ENCODE data around the gene FRMD4A.

DNA sequence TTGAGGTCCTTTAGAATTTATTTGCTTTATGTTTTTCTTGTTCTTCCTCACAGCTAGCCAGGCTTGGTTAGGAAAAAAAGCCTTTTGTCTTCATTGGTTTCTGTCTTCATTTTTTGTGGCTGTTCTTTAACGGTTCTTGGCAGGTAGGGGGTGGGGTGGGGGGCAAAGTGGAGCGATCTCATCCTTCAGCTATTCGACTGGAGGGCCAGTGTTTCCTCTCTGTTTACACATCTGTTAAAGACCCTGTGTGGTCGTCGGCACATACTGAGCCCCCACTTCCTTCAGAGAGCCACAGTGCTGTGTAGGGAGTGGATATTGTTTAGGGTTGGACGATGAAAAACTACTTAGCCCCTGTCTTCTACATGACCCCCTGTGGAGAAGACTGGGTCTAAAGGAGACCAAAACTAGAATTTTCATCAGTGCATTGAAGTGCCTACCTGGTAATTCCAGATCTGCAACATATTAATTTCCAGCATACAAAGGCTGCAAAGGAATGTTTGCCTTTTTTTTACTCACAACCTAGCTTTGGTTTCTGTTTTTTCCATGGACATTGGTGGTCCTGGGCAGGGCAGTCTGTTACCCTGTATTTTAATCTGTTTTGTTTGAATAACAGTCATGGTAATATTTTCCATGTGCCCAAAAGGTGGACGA, 714.9 kb downstream of the FRMD4A start:
- TF ChIP-seq, protein P1, sequence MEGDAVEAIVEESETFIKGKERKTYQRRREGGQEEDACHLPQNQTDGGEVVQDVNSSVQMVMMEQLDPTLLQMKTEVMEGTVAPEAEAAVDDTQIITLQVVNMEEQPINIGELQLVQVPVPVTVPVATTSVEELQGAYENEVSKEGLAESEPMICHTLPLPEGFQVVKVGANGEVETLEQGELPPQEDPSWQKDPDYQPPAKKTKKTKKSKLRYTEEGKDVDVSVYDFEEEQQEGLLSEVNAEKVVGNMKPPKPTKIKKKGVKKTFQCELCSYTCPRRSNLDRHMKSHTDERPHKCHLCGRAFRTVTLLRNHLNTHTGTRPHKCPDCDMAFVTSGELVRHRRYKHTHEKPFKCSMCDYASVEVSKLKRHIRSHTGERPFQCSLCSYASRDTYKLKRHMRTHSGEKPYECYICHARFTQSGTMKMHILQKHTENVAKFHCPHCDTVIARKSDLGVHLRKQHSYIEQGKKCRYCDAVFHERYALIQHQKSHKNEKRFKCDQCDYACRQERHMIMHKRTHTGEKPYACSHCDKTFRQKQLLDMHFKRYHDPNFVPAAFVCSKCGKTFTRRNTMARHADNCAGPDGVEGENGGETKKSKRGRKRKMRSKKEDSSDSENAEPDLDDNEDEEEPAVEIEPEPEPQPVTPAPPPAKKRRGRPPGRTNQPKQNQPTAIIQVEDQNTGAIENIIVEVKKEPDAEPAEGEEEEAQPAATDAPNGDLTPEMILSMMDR (IDR thresholded peaks at IDR 0.05): no peak
- no peak for TF ChIP-seq EZH2 (IDR thresholded peaks at IDR 0.05)

All from neural progenitor cell (in vitro differentiated cells).